HG03159 (cell line): ENCODE measurements around the gene FHDC1.
"Not testable (repeated sequence)": the region's sequence is repeated elsewhere in the genome, so short reads cannot be mapped to it uniquely, and the experiment has no call there.

Experiments used
- ATAC-seq: cut with Tn5 transposase; IDR thresholded peaks from one replicate; pipeline ENCODE4 v1.9.1; 2021; ENCODE audit warnings: mild to moderate bottlenecking, moderate library complexity; ENCODE audit not compliant: unreplicated experiment

FHDC1 gene, protein sequence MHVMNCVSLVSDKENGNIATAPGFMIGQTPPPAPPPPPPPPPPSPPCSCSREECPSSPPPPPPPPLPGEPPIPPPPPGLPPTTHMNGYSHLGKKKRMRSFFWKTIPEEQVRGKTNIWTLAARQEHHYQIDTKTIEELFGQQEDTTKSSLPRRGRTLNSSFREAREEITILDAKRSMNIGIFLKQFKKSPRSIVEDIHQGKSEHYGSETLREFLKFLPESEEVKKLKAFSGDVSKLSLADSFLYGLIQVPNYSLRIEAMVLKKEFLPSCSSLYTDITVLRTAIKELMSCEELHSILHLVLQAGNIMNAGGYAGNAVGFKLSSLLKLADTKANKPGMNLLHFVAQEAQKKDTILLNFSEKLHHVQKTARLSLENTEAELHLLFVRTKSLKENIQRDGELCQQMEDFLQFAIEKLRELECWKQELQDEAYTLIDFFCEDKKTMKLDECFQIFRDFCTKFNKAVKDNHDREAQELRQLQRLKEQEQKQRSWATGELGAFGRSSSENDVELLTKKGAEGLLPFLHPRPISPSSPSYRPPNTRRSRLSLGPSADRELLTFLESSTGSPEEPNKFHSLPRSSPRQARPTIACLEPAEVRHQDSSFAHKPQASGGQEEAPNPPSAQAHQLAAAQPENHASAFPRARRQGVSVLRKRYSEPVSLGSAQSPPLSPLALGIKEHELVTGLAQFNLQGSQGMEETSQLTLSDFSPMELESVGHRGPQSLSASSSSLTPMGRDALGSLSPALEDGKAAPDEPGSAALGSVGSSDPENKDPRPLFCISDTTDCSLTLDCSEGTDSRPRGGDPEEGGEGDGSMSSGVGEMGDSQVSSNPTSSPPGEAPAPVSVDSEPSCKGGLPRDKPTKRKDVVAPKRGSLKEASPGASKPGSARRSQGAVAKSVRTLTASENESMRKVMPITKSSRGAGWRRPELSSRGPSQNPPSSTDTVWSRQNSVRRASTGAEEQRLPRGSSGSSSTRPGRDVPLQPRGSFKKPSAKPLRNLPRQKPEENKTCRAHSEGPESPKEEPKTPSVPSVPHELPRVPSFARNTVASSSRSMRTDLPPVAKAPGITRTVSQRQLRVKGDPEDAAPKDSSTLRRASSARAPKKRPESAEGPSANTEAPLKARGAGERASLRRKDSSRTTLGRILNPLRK

DNA sequence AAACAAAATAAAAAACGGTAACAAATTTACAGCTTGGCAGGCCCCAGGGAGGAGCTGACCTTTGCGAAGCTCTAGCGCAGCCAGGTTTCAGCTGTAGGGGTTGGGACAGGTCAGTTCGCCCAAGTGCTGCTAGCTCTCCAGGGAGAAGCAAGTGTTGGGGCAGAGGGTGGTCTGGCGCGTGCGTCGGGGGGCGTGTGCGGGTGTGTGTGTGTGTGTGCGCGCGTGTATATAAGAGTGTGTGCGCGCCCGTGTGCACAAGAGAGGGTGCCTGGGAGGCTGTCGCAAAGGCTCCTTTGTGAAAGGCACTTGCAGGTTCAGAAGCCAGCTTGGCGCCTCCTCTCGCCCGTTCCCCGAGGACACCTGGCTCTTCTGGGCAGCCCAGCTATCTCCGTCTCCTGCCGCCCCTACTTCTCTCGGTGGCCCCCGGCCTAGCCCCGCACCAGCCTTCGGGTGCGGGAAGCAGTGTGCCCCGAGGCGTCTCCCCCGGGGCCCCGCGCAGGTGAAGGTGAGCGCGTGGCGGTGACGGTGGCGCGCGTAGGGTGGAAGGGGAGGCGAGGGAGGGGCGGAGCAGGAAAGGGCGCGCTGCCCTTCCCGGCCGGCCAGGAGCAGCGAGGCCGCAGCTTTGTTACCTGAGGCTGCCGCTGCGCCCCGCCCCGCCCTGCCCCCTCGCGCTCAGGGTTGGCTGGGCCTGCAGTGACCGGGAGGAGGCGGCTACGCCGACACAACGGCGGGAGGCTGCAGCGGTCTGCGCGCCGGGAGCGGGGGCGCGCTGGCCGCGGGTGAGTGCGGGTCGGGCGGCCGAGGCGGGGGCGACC is at the start of gene FHDC1:
Gene FHDC1, plus strand, starts transcription at position 693 of the 815 bp plus-strand sequence. CDS start 6,735 bp downstream, outside the sequence.
- ATAC-seq = no peak

GRCh38 chr4:152887981-152888380 is 48.1 kb upstream of the FHDC1 start:
- ATAC-seq = no peak

GRCh38 chr4:152892974-152893373 is 43.1 kb upstream of the FHDC1 start:
- ATAC-seq = no peak

GRCh38 chr4:152894673-152895072 is 41.5 kb upstream of the FHDC1 start:
- no peak for ATAC-seq

GRCh38 chr4:152896811-152897210 is 39.3 kb upstream of the FHDC1 start:
- no peak for ATAC-seq

DNA sequence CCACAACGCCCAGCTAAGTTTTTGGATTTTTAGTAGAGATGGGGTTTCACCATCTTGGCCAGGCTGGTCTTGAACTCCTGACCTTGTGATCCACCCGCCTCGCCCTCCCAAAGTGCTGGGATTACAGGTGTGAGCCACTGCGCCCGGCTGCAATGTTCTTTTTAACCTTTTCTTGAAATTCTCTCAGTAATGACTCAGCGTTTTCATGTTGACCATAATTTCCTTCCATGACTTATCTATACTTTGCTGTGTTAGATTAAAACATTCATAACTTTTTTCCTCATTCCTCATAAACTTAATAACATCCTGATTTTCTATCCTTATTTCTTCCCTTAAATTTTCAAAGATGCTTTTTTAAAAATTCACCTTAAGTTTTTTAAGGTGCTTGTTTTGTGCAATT is 38.0 kb upstream of the FHDC1 start:
- ATAC-seq = not testable (repeated sequence)

GRCh38 chr4:152898606-152899005 is 37.5 kb upstream of the FHDC1 start:
- ATAC-seq = no peak

DNA sequence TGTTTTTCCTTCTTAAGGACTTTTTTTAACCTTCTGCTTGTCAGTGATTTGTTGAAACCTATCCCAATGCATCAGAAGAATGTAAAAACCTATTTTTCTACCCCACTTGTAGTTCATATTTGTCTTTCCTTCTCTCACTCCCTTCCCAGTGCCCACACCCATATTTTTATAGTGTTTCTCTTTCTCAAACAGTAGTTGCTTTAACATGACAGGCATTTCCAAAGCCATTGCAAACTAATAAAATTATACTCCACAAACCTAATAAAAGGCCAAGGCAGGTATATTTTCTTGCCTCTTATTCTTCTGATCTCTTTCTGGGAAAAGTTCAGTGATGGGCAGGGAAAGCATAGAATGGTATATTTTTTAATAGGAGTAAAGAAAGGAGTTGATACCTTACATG is 35.7 kb upstream of the FHDC1 start:
- no peak for ATAC-seq

DNA sequence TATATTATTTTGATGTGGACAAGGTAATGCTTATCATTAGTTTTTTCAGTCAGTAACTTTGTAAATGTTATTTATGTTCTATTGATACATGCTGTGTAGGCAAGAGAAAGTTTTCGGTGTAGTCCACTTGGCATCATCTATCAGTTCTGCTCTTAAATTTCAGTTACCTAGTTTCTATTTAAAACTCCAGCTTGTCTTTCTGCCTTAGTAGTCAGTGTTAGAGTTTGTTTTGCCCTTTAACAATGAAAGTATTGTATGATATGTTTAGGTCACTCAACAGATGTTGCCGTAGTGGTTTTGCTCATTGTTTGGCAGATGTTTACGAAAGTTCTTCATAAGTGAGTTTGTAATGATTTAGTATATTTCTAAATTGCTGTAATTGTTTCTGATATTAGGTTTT is 34.9 kb upstream of the FHDC1 start:
- no peak for ATAC-seq

DNA sequence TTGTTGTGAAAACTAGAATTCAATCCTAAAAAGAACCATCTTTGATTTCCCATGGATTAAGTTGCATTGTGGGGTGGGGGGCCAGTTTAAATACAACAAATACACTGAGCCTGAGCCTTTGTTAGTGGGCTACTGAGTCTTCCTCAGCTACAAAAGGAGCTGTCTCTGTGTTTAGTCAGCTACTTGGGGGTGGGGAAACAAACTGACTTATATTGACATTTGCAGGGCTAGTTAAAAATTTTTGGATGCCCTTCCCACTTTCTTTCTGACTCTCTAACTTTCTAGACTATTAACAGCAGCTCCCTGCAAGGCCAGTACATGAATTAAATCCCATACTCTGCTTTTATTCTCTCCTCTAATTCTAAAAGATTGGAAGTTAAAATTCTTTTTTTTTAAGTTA is 32.5 kb upstream of the FHDC1 start:
- no peak for ATAC-seq

DNA sequence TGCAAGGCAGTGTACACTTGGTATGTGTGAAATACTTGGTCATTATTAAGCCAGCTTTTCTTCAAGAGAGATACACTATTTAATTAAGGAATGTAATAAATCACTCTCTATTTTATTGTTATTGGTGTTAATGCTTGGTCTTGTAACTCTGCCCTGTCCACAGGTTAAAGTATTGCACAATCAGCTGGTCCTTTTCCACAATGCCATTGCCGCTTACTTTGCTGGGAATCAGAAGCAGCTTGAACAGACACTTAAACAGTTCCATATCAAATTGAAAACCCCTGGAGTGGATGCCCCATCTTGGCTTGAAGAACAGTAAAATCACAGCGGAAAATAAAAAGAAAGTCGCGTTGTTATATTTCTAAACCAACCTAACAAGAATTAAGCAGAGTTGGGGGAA is 26.2 kb upstream of the FHDC1 start:
- ATAC-seq = no peak

- no peak for ATAC-seq
Observed at GRCh38 chr4:152910521-152910920, 25.6 kb upstream of the FHDC1 start.

GRCh38 chr4:152917543-152918395 is 18.4 kb upstream of the FHDC1 start:
- ATAC-seq = no peak

DNA sequence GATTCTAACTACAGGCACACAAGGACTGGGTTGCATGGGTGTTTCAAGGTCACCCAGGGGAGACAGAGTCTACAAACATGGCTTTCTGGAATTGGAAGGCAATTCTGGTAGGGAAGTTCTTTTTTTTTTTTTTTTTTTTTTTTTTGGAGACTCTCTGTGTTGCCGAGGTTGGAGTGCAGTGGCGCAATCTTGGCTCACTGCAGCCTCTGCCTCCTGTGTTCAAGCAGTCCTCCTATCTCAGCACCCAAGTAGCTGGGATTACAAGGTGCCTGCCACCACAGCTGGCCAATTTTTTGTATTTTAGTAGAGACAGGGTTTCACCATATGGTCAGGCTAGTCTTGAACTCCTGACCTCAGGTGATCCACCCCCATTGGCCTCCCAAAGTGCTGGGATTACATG is 16.3 kb upstream of the FHDC1 start:
- no peak for ATAC-seq

- no peak for ATAC-seq
Observed at GRCh38 chr4:152920768-152921167, 15.4 kb upstream of the FHDC1 start.

DNA sequence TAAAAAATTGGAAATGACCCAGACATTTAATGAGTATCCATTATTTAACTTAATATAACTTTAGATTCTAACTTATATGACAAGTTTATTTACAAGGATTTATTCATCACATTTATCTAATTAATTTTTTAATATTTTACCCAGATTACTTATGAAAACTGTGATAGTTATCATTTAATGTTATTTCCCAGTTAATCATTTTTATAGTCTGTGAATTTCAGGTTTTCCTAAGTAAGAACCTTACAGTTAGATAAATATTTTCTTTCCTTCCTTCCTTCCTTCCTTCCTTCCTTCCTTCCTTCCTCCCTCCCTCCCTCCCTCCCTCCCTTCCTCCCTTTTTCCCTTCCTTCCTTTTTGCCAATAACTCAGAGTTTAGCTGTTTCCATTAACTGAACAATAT is 14.8 kb upstream of the FHDC1 start:
- no peak for ATAC-seq

DNA sequence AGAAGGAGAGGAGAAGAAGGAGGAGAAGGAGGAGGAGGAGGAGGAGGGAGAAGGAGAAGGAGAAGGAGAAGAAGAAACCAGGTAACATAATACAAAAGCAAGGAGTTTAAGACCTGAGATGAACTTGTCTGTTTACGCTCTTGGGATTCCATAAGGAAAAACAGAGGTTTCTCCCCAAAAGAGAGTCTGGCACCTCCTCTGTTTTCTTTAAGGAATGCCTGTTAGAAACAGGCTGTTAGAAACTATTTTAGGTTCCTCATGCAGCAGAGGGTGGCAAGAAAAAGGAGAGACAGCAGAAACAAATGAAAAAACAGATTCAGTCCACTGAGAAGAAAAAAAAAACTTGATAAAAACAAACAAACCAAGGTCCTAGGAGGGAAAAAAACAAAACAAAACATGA is 10.3 kb upstream of the FHDC1 start:
- no peak for ATAC-seq

DNA sequence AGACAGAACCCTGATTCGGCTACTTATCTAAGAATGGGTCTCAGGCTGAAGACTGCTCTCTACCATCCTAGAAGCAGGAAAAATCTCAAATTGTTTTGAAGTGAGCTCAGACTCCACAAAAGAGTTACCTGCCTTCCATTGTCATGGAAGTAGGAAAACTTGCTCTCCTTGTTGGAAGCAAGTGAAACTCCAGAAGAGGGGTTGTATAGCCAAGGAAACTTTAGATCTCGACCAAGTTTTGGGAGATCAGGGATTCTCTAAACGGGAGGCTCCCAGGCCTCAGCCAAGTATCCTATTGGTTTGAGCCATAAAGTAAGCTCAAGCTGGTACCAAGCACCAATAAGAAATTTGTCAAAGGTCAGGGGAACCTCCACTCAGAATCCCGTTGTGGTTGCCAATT is 9.2 kb upstream of the FHDC1 start:
- ATAC-seq = no peak

- no peak for ATAC-seq
Observed at GRCh38 chr4:152927737-152928136, 8.4 kb upstream of the FHDC1 start.

DNA sequence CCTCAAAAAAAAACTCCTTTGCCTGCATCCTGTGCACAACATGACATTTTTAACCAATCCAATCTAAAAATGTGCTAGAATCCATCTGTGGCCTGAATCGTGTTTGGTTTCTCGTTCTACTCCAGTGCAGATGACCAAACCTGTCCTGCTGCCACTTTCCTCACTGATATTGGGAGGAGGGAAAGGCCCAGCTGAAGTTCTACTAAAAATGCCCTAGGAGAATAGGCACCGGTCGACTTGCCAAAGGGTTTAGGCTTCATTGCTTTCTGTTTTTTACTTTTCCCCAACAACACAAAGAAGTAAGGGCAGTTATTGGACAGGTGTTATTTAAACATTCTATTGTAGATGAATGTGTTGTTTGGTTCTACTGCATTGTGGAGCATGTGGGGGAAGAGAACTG is 7.8 kb upstream of the FHDC1 start:
- no peak for ATAC-seq
